PFSK-1 (cell line): Measurements from ENCODE around the gene RPGRIP1.

ENCODE experiments used
- POLR2AphosphoS5 ChIP-seq: IDR thresholded peaks from 2 replicates; pipeline ENCODE4 v1.6.1; 2012; ENCODE audit warnings: low read depth, mild to moderate bottlenecking, control low read depth, low read length, moderate library complexity
- SIN3A ChIP-seq: IDR thresholded peaks from 2 replicates; pipeline ENCODE4 v1.6.1; 2012; ENCODE audit warnings: mild to moderate bottlenecking, low read length, moderate library complexity, borderline replicate concordance; ENCODE audit not compliant: insufficient read depth
- TF ChIP-seq, protein P1 (sequence below), 2 experiments: IDR thresholded peaks; 2 replicates each; pipeline versions ENCODE4 v1.6.1 to v1.8.0; 2011 to 2012; ENCODE audit warnings: low read depth in 2 of 2, low read length in 2 of 2, control low read depth in 1 of 2, inconsistent platforms in 1 of 2, mild to moderate bottlenecking in 1 of 2, moderate library complexity in 1 of 2; ENCODE audit not compliant: insufficient read depth in 1 of 2

DNA sequence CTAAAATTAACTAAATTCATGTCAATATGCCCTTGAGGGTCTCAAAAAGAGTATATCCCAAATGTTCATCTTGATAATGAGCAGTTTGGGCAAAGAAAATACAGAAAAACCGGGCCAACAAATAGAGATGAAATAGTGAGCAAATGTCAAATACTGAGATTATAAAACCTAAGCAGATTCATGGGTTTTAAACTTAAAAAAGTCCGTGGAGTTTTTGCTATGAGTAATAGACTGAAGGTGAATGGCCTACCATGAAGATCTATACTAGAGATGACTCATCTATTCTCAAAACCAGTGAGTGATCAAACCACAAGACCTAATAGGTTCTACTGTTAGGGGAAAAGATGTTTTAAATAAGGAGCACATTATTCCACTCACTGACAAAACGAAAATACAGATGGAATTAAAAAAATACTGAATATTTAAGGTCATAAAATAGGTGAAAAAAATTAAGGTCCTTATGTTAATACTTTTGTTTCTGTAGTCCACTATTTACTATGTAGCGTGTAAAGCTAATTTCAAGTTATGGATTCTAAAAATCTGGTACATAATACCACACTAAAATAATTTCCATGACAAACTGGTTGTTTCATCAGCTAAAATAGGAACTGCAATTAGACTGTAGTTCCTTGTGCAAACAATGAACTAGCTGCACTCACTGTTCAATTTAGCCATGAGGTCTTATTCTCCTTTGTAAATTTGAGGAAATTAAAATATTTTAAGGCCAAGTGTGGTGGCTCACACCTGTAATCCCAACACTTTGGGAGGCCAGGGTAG is 15.7 kb upstream of the RPGRIP1 start:
- TF ChIP-seq, protein P1, sequence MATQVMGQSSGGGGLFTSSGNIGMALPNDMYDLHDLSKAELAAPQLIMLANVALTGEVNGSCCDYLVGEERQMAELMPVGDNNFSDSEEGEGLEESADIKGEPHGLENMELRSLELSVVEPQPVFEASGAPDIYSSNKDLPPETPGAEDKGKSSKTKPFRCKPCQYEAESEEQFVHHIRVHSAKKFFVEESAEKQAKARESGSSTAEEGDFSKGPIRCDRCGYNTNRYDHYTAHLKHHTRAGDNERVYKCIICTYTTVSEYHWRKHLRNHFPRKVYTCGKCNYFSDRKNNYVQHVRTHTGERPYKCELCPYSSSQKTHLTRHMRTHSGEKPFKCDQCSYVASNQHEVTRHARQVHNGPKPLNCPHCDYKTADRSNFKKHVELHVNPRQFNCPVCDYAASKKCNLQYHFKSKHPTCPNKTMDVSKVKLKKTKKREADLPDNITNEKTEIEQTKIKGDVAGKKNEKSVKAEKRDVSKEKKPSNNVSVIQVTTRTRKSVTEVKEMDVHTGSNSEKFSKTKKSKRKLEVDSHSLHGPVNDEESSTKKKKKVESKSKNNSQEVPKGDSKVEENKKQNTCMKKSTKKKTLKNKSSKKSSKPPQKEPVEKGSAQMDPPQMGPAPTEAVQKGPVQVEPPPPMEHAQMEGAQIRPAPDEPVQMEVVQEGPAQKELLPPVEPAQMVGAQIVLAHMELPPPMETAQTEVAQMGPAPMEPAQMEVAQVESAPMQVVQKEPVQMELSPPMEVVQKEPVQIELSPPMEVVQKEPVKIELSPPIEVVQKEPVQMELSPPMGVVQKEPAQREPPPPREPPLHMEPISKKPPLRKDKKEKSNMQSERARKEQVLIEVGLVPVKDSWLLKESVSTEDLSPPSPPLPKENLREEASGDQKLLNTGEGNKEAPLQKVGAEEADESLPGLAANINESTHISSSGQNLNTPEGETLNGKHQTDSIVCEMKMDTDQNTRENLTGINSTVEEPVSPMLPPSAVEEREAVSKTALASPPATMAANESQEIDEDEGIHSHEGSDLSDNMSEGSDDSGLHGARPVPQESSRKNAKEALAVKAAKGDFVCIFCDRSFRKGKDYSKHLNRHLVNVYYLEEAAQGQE (IDR thresholded peaks at IDR 0.05; ENCODE audit: insufficient read depth in 1 of 2, low read depth in 2 of 2, low read length in 2 of 2) = no peak
- no peak for TF ChIP-seq SIN3A
- TF ChIP-seq POLR2AphosphoS5 = no peak
